ENCODE measurements around the gene APOA5. TPM values are rescaled to one million over a fixed set of nuclear protein-coding genes. Genes with fewer than 3 reads are reported as not detected.
A peak's percentile ranks its signal among the peaks of the same experiment; 100 is the strongest.
"Not testable (repeated sequence)": the region's sequence is repeated elsewhere in the genome, so short reads cannot be mapped to it uniquely, and the experiment has no call there.

APOA5 gene
- total RNA-seq, 3 donors from 2014 or later: not detected

- ATAC-seq (peak; percentile 11), DNase-seq (no peak)
- TF ChIP-seq CTCF (IDR thresholded peaks at IDR 0.05): no peak
- Histone ChIP-seq H3K4me3 (no peak overlapping the region), H3K36me3 (ENCODE audit: low read depth) (no peaks in the 10 kb centered on the region), H3K4me1 (ENCODE audit: low read depth) (no peaks in the 10 kb centered on the region), H3K9me3 (no peaks in the 10 kb centered on the region)
- intact Hi-C loops (cut with DNase I, micrococcal nuclease): no loop called here
Observed at GRCh38 chr11:116807601-116808261, 16.1 kb upstream of the APOA5 start.

GRCh38 chr11:116804001-116804400, 12.3 kb upstream of the APOA5 start:
- ATAC-seq: no peak
- no peak overlapping the region for H3K4me3 ChIP-seq
- TF ChIP-seq CTCF (IDR thresholded peaks at IDR 0.05): no peak
- no peaks in the 10 kb centered on the region for H3K9me3 ChIP-seq
- no peak for DNase-seq
- intact Hi-C loops (cut with DNase I, micrococcal nuclease): no loop called here
- H3K36me3 ChIP-seq (ENCODE audit: low read depth): no peaks in the 10 kb centered on the region
- no peaks in the 10 kb centered on the region for H3K4me1 ChIP-seq (ENCODE audit: low read depth)

GRCh38 chr11:116801662-116802061, 10.0 kb upstream of the APOA5 start:
- DNase-seq; H3K9me3 ChIP-seq; intact Hi-C loops (cut with DNase I, micrococcal nuclease); H3K4me1 ChIP-seq (ENCODE audit: low read depth); ATAC-seq; H3K4me3 ChIP-seq; H3K36me3 ChIP-seq (ENCODE audit: low read depth): not testable (repeated sequence)

GRCh38 chr11:116800610-116801009, 8.9 kb upstream of the APOA5 start:
- intact Hi-C loops (cut with DNase I, micrococcal nuclease): no loop called here
- no peak for TF ChIP-seq CTCF (IDR thresholded peaks at IDR 0.05)

GRCh38 chr11:116798368-116798767, 6.7 kb upstream of the APOA5 start:
- DNase-seq: no peak
- no peak for ATAC-seq
- no peak for TF ChIP-seq CTCF (IDR thresholded peaks at IDR 0.05)
- Histone ChIP-seq H3K36me3 (ENCODE audit: low read depth) (no peaks in the 10 kb centered on the region), H3K4me1 (ENCODE audit: low read depth) (no peaks in the 10 kb centered on the region), H3K9me3 (no peaks in the 10 kb centered on the region), H3K4me3 (no peak overlapping the region)
- intact Hi-C loops (cut with DNase I, micrococcal nuclease): loop anchor here in 1 of 2 donors (10.0 kb wide), 1 partner anchor 306 kb away; no protein-coding TSS in a partner anchor

More at GRCh38 chr11:116800610-116801009, 8.9 kb upstream of the APOA5 start:
- H3K36me3 ChIP-seq (ENCODE audit: low read depth): no peaks in the 10 kb centered on the region
- no peaks in the 10 kb centered on the region for H3K4me1 ChIP-seq (ENCODE audit: low read depth)
- no peaks in the 10 kb centered on the region for H3K9me3 ChIP-seq
- DNase-seq (no peak), ATAC-seq (no peak)
- no peak overlapping the region for H3K4me3 ChIP-seq

GRCh38 chr11:116797816-116798215, 6.1 kb upstream of the APOA5 start:
- DNase-seq: no peak
- no peaks in the 10 kb centered on the region for H3K36me3 ChIP-seq (ENCODE audit: low read depth)
- H3K9me3 ChIP-seq: no peaks in the 10 kb centered on the region
- no peak for TF ChIP-seq CTCF (IDR thresholded peaks at IDR 0.05)
- no peak overlapping the region for H3K4me3 ChIP-seq
- intact Hi-C loops (cut with DNase I, micrococcal nuclease): loop anchor here in 1 of 2 donors (10.0 kb wide), 1 partner anchor 307 kb away; no protein-coding TSS in a partner anchor
- no peak for ATAC-seq
- no peaks in the 10 kb centered on the region for H3K4me1 ChIP-seq (ENCODE audit: low read depth)
